Peyer's patch (tissue), 4 donors: ENCODE data around the gene LDLRAD3.

Source experiments
- POLR2A ChIP-seq, 2 donors: fragments of 450-650 bp; IDR thresholded peaks; one replicate each; pipeline ENCODE4 v1.5.1; 2017; ENCODE audit warnings: antibody characterized with exemption in 2 of 2, mild to moderate bottlenecking in 2 of 2, moderate library complexity in 2 of 2
- TF ChIP-seq, protein P1 (sequence below), 6 experiments: fragments of 450-650 bp in 4 of 6; fragments of 200-600 bp in 2 of 6; sonication (generic) in 1 of 6; IDR thresholded peaks; one replicate each; pipeline ENCODE4 v1.5.1; 2017 to 2019; ENCODE audit warnings: antibody characterized with exemption in 6 of 6, mild to moderate bottlenecking in 3 of 6, moderate library complexity in 1 of 6

DNA sequence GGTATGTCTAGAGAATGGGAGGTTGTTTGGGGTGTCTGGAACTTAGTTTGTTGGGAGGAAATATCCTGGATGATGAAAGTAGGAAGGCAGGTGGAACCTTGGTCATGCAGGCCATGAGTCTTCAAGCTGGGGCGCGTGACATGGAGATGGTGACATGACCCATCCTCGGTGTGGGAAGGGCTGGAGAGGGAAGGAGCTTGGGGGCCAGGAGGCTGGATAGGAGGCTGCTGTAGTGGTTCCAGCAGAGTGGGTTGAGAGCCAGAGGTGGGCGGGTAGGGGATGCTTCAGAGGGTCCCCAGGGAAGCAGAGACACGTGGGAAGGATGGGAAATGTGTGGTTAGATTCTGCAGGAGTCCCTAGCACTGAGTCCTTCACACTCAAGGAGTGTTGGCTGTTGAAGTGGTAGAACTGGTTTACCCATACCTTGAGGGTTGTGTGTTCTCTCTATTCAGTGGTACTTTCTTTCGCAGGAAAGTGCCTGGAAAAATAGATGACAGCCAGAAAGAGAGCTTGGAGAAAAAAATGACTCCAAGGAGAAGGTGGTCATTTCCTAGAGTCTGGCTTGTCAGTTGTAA is 56.8 kb downstream of the LDLRAD3 start:
- TF ChIP-seq, protein P1, sequence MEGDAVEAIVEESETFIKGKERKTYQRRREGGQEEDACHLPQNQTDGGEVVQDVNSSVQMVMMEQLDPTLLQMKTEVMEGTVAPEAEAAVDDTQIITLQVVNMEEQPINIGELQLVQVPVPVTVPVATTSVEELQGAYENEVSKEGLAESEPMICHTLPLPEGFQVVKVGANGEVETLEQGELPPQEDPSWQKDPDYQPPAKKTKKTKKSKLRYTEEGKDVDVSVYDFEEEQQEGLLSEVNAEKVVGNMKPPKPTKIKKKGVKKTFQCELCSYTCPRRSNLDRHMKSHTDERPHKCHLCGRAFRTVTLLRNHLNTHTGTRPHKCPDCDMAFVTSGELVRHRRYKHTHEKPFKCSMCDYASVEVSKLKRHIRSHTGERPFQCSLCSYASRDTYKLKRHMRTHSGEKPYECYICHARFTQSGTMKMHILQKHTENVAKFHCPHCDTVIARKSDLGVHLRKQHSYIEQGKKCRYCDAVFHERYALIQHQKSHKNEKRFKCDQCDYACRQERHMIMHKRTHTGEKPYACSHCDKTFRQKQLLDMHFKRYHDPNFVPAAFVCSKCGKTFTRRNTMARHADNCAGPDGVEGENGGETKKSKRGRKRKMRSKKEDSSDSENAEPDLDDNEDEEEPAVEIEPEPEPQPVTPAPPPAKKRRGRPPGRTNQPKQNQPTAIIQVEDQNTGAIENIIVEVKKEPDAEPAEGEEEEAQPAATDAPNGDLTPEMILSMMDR (IDR thresholded peaks at IDR 0.05) = no peak
- no peak for TF ChIP-seq POLR2A (IDR thresholded peaks at IDR 0.05)
